ENCODE measurements around the gene TXN.

GRCh38 chr9:110228321-110228720 lies 28.0 kb downstream of the TXN start:
- no peak for TF ChIP-seq POLR2A (IDR thresholded peaks at IDR 0.05)
- no peak for TF ChIP-seq EP300 (IDR thresholded peaks at IDR 0.05)
- TF ChIP-seq CTCF (IDR thresholded peaks at IDR 0.05), result no peak
- no peak for TF ChIP-seq POLR2AphosphoS5 (IDR thresholded peaks at IDR 0.05)
